HFFc6 (cell line): Measurements from ENCODE around the gene PLXNA4. TPM values are rescaled to one million over a fixed set of nuclear protein-coding genes. Genes with fewer than 3 reads are reported as not detected.

Experiments used
- DNase-seq: peaks from one replicate; pipeline ENCODE4 v3.0.0-alpha.2; 2018
- H3K27ac Mint-ChIP-seq: 2 replicates; pipeline ENCODE4 v1.8.0; 2020; ENCODE audit warnings: mild to moderate bottlenecking, mixed read lengths
- H3K27me3 Mint-ChIP-seq: 2 replicates; pipeline ENCODE4 v1.8.0; 2021; ENCODE audit warnings: mild to moderate bottlenecking, moderate library complexity, mixed read lengths; ENCODE audit not compliant: insufficient read depth
- H3K36me3 Mint-ChIP-seq: 2 replicates; pipeline ENCODE4 v1.8.0; 2021; ENCODE audit warnings: low read depth, mixed read lengths
- H3K4me1 Mint-ChIP-seq: 2 replicates; pipeline ENCODE4 v1.8.0; 2020; ENCODE audit warnings: low read depth, mixed read lengths
- H3K4me3 Mint-ChIP-seq: 2 replicates; pipeline ENCODE4 v1.8.0; 2020; ENCODE audit warnings: mild to moderate bottlenecking, moderate library complexity, mixed read lengths
- H3K9me3 Mint-ChIP-seq: 2 replicates; pipeline ENCODE4 v1.8.0; 2020; ENCODE audit warnings: mild to moderate bottlenecking, mixed read lengths
- CTCF ChIP-seq: fragments of 200-600 bp; sonication (generic); IDR thresholded peaks from 2 replicates; pipeline ENCODE4 v1.5.0; 2021; ENCODE audit warnings: antibody characterized with exemption, mild to moderate bottlenecking
- total RNA-seq, 6 experiments: library from RNA; stranded (reverse); fragmentation: NEBNext Ultra II Directional; extraction: Animal tissue kit (Norgen Biotek cat#: 25700); gene quantifications; 2 replicates in 1 of 6; 3 replicates in 5 of 6; pipeline ENCODE4 v1.2.3, GENCODE V29; 2021

PLXNA4 gene
- total RNA-seq, 6 experiments from 2014 or later: 0.02 to 0.14 (median 0.05) TPM; not detected in 2

GRCh38 chr7:132272763-132273371 is 303.4 kb downstream of the PLXNA4 start:
- Mint-ChIP-seq H3K27me3 (peaks cover 5% of the 10 kb centered on the region), H3K27ac (no peak overlapping the region)
- TF ChIP-seq CTCF: no peak

GRCh38 chr7:132270517-132270916 is 305.8 kb downstream of the PLXNA4 start:
- no peak overlapping the region for H3K27ac Mint-ChIP-seq
- no peaks in the 10 kb centered on the region for H3K4me1 Mint-ChIP-seq
- no peak for DNase-seq
- H3K9me3 Mint-ChIP-seq: no peaks in the 10 kb centered on the region
- no peaks in the 10 kb centered on the region for H3K36me3 Mint-ChIP-seq
- H3K27me3 Mint-ChIP-seq: peaks cover 6% of the 10 kb centered on the region
- TF ChIP-seq CTCF: no peak
- H3K4me3 Mint-ChIP-seq: no peak overlapping the region

More at GRCh38 chr7:132272763-132273371, 303.4 kb downstream of the PLXNA4 start:
- H3K4me3 Mint-ChIP-seq: no peak overlapping the region
- no peaks in the 10 kb centered on the region for H3K9me3 Mint-ChIP-seq
- no peaks in the 10 kb centered on the region for H3K36me3 Mint-ChIP-seq
- no peak for DNase-seq
- H3K4me1 Mint-ChIP-seq: no peaks in the 10 kb centered on the region

GRCh38 chr7:132269718-132270117 is 306.6 kb downstream of the PLXNA4 start:
- Mint-ChIP-seq H3K27me3 (peaks cover 3% of the 10 kb centered on the region), H3K36me3 (no peaks in the 10 kb centered on the region), H3K9me3 (no peaks in the 10 kb centered on the region), H3K4me1 (no peaks in the 10 kb centered on the region), H3K27ac (no peak overlapping the region), H3K4me3 (no peak overlapping the region)
- TF ChIP-seq CTCF: no peak
- no peak for DNase-seq

GRCh38 chr7:132263151-132263550 is 313.1 kb downstream of the PLXNA4 start:
- TF ChIP-seq CTCF: no peak
- no peaks in the 10 kb centered on the region for H3K36me3 Mint-ChIP-seq
- H3K27me3 Mint-ChIP-seq: peaks cover 23% of the 10 kb centered on the region
- H3K4me1 Mint-ChIP-seq: no peaks in the 10 kb centered on the region
- H3K4me3 Mint-ChIP-seq: no peak overlapping the region
- H3K9me3 Mint-ChIP-seq: no peaks in the 10 kb centered on the region
- no peak overlapping the region for H3K27ac Mint-ChIP-seq
- DNase-seq: no peak

GRCh38 chr7:132262160-132262470 is 314.2 kb downstream of the PLXNA4 start:
- no peaks in the 10 kb centered on the region for H3K4me1 Mint-ChIP-seq
- H3K27ac Mint-ChIP-seq: no peak overlapping the region
- DNase-seq: no peak
- no peak overlapping the region for H3K4me3 Mint-ChIP-seq
- no peaks in the 10 kb centered on the region for H3K9me3 Mint-ChIP-seq
- TF ChIP-seq CTCF: no peak
- H3K36me3 Mint-ChIP-seq: no peaks in the 10 kb centered on the region
- H3K27me3 Mint-ChIP-seq: peaks cover 24% of the 10 kb centered on the region
